GM18861 (cell line): ENCODE measurements around the gene RASGEF1C.

Source experiments
- ATAC-seq: cut with Tn5 transposase; IDR thresholded peaks from one replicate; pipeline ENCODE4 v1.9.1; 2021; ENCODE audit not compliant: unreplicated experiment

Gene RASGEF1C

GRCh38 chr5:180161420-180162303 is 47.3 kb downstream of the RASGEF1C start:
- no peak for ATAC-seq

GRCh38 chr5:180160789-180161188 is 48.2 kb downstream of the RASGEF1C start:
- no peak for ATAC-seq

- ATAC-seq: no peak
Observed at GRCh38 chr5:180160215-180160614, 48.8 kb downstream of the RASGEF1C start.

- ATAC-seq: no peak
Observed at GRCh38 chr5:180159756-180160155, 49.3 kb downstream of the RASGEF1C start.

- ATAC-seq: no peak
Observed at GRCh38 chr5:180157866-180158265, 51.1 kb downstream of the RASGEF1C start.

GRCh38 chr5:180156141-180156540 is 52.9 kb downstream of the RASGEF1C start:
- ATAC-seq: no peak

- no peak for ATAC-seq
Observed at GRCh38 chr5:180155365-180155926, 53.6 kb downstream of the RASGEF1C start.

- no peak for ATAC-seq
Observed at GRCh38 chr5:180154821-180155364, 54.1 kb downstream of the RASGEF1C start.

GRCh38 chr5:180153991-180154390 is 55.0 kb downstream of the RASGEF1C start:
- ATAC-seq: no peak

GRCh38 chr5:180153099-180153498 is 55.9 kb downstream of the RASGEF1C start:
- no peak for ATAC-seq

- no peak for ATAC-seq
Observed at GRCh38 chr5:180143656-180144364, 65.2 kb downstream of the RASGEF1C start.

GRCh38 chr5:180142824-180143610 is 66.0 kb downstream of the RASGEF1C start:
- no peak for ATAC-seq

GRCh38 chr5:180142021-180142765 is 66.8 kb downstream of the RASGEF1C start:
- ATAC-seq: no peak

- ATAC-seq: no peak
Observed at GRCh38 chr5:180141068-180141660, 67.8 kb downstream of the RASGEF1C start.

GRCh38 chr5:180140571-180140970 is 68.4 kb downstream of the RASGEF1C start:
- no peak for ATAC-seq

GRCh38 chr5:180140079-180140554 is 68.9 kb downstream of the RASGEF1C start:
- no peak for ATAC-seq

GRCh38 chr5:180139731-180140055 is 69.3 kb downstream of the RASGEF1C start:
- no peak for ATAC-seq

- ATAC-seq: no peak
Observed at GRCh38 chr5:180138976-180139730, 69.9 kb downstream of the RASGEF1C start.
